ENCODE results near the gene SECISBP2L. TPM values are rescaled to one million over a fixed set of nuclear protein-coding genes. Genes with fewer than 3 reads are reported as not detected.

The SECISBP2L gene
- total RNA-seq, 3 donors from 2014 or later = 40.8 to 66.3 (median 49.0) TPM

DNA sequence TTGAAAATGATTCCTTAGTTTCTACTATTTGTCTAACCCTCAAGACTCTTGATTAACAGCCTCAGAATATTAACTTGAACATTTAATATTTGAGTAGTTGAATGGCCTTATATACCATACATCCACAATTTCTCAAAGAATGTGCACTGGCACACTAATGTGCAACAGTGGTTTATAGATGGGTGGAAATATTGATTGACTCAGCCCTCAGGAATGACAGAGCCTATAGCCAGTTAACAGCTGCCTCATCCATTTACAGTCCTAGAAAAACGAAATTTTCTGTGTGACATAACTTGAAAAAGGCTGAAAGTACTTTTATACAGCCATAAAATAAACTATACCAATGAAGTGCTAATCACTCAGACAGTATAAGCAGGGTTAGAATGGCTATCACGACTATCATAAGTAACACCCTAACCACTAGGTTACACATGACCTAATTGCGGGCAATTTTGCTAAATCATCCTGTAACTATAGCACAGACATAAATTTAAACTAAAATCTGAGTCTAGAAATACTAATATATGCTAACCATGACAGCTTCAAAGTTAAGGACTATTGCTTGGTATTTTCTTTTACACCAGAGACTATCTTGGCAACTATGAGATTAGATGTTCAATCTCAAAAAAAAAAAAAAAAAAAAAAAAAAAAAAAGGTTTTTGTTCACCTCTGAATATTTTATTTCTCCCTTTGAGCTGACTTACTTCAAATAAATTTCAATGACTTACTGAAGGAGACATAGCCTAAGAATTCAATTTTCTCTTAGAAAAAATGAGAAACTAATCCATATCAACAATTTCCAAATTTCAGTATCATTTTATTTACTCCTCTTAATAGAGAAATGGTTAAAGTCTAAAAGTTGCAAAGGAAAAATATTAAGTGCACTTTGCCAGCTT is 9.3 kb downstream of the SECISBP2L start:
- H3K4me3 ChIP-seq = no peak overlapping the region
- TF ChIP-seq, protein P1, sequence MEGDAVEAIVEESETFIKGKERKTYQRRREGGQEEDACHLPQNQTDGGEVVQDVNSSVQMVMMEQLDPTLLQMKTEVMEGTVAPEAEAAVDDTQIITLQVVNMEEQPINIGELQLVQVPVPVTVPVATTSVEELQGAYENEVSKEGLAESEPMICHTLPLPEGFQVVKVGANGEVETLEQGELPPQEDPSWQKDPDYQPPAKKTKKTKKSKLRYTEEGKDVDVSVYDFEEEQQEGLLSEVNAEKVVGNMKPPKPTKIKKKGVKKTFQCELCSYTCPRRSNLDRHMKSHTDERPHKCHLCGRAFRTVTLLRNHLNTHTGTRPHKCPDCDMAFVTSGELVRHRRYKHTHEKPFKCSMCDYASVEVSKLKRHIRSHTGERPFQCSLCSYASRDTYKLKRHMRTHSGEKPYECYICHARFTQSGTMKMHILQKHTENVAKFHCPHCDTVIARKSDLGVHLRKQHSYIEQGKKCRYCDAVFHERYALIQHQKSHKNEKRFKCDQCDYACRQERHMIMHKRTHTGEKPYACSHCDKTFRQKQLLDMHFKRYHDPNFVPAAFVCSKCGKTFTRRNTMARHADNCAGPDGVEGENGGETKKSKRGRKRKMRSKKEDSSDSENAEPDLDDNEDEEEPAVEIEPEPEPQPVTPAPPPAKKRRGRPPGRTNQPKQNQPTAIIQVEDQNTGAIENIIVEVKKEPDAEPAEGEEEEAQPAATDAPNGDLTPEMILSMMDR (IDR thresholded peaks at IDR 0.05) = no peak
- peak; percentile 78 for ATAC-seq
- peaks cover 11% of the 10 kb centered on the region for H3K4me1 ChIP-seq (ENCODE audit: low read depth)
- no peaks in the 10 kb centered on the region for H3K9me3 ChIP-seq
- DNase-seq = no peak
- intact Hi-C loops (cut with DNase I, micrococcal nuclease) = no loop called here
- no peaks in the 10 kb centered on the region for H3K36me3 ChIP-seq (ENCODE audit: low read depth)

DNA sequence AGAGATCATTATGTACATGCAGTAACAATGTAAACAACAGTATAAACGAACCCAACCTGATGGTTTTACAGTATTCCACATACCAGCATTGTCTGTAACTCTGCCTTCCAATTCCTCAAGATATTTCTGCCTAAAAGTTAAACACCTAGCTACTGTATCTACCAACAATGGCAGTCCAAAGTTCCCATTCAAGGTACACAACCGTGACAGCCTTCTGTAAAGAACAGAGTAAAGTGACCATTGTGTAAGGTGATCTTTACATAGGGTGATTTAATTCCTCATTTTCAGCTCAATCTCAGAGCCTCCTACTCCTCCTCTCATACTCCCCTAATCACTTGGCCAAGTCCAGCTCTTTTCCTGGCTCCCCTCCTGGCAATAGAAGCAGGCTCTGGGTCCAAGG is 10.4 kb downstream of the SECISBP2L start:
- no peaks in the 10 kb centered on the region for H3K9me3 ChIP-seq
- no peaks in the 10 kb centered on the region for H3K36me3 ChIP-seq (ENCODE audit: low read depth)
- peaks cover 11% of the 10 kb centered on the region for H3K4me1 ChIP-seq (ENCODE audit: low read depth)
- intact Hi-C loops (cut with DNase I, micrococcal nuclease) = no loop called here
- ATAC-seq (peak; percentile 96), DNase-seq (peak in 1 of 3 donors; percentile 20)
- no peak overlapping the region for H3K4me3 ChIP-seq
- TF ChIP-seq, protein P1 (IDR thresholded peaks at IDR 0.05) = no peak

DNA sequence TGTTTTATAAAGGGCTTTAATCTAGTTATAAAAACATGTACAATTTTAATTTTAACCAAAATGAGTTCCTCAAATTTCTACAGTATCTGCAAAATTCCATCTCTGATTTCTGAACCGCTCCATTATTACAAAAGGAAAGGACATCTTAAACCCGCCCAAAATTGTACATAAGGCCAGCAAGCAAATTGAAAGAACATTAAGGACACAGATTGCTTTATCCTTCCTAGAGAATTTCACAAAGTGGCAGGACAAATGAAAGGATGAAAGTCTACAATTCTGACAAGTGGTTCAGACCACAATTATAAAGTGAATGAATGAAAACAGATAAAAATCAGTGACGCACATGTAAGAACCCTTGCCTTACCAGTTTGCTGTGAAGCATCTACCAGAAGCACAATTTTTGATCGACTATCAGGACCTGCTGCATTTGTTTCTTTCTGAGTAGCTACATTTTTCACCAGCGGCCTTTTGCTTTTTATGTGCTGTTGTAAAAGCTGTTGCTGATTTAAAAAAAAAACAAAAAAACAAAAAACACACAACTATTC is 13.6 kb downstream of the SECISBP2L start:
- Histone ChIP-seq H3K4me3 (no peak overlapping the region), H3K9me3 (no peaks in the 10 kb centered on the region), H3K36me3 (ENCODE audit: low read depth) (no peaks in the 10 kb centered on the region), H3K4me1 (ENCODE audit: low read depth) (peaks cover 4% of the 10 kb centered on the region)
- ATAC-seq = no peak
- DNase-seq = no peak
- intact Hi-C loops (cut with DNase I, micrococcal nuclease) = no loop called here
- TF ChIP-seq, protein P1 (IDR thresholded peaks at IDR 0.05) = no peak

DNA sequence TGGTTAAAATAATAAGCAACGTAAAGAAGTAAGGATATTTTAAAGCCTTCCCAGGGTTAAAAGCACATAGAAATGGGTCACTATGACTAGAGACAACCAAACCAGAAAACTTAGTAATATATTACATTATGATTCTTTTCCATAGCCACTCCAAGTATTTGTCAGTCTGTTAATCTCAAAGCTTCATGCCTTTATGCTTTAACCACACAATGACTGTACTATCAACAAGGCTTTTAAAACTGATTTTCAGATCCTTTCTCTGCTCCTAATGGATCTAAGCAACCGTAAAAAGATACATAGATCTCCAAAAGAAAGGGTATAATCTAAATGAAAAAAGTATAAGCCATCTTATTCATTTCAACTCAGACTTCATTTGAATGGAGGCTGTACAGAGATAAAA is 14.4 kb downstream of the SECISBP2L start:
- intact Hi-C loops (cut with DNase I, micrococcal nuclease) = no loop called here
- H3K4me3 ChIP-seq = no peak overlapping the region

DNA sequence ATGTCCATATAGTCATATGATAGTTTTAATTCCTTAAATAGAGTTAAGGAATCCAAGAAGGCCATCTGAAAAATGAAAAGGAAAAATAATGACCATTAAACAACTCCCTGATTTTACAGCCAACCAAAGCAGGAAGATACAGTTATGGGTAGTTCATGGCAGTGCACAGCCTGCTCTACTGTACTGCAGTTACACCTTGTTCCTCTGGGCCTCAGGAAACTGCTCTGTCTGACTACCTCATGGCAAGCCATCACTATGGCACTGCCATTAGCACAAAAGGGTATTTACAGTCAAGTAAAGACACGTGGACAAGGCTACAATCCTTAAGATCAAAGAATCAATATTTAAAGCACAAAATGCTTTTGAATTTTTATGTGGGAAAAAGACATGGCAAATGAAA is 19.5 kb downstream of the SECISBP2L start:
- H3K4me1 ChIP-seq (ENCODE audit: low read depth) = no peaks in the 10 kb centered on the region
- H3K9me3 ChIP-seq = no peaks in the 10 kb centered on the region
- intact Hi-C loops (cut with DNase I, micrococcal nuclease) = no loop called here
- no peak for ATAC-seq
- DNase-seq = no peak
- no peak overlapping the region for H3K4me3 ChIP-seq
- no peaks in the 10 kb centered on the region for H3K36me3 ChIP-seq (ENCODE audit: low read depth)
- TF ChIP-seq, protein P1 (IDR thresholded peaks at IDR 0.05) = no peak

More for the DNA sequence above, 14.4 kb downstream of the SECISBP2L start:
- no peaks in the 10 kb centered on the region for H3K4me1 ChIP-seq (ENCODE audit: low read depth)
- H3K36me3 ChIP-seq (ENCODE audit: low read depth) = no peaks in the 10 kb centered on the region
- TF ChIP-seq, protein P1 (IDR thresholded peaks at IDR 0.05) = no peak
- no peak for DNase-seq
- ATAC-seq = no peak
- no peaks in the 10 kb centered on the region for H3K9me3 ChIP-seq

Data from mucosa of descending colon (tissue), 3 donors.